Dedifferentiated amniotic fluid mesenchymal stem cell (primary cell): ENCODE measurements around the gene ANXA2.
"Not testable (repeated sequence)": the region's sequence is repeated elsewhere in the genome, so short reads cannot be mapped to it uniquely, and the experiment has no call there.

ENCODE experiments used
- DNase-seq: peaks from one replicate; pipeline ENCODE4 v3.0.0-alpha.2; 2016; ENCODE audit errors: extremely low spot score

Gene ANXA2

GRCh38 chr15:60410350-60410749 is 12.6 kb upstream of the ANXA2 start:
- DNase-seq, result not testable (repeated sequence)

DNA sequence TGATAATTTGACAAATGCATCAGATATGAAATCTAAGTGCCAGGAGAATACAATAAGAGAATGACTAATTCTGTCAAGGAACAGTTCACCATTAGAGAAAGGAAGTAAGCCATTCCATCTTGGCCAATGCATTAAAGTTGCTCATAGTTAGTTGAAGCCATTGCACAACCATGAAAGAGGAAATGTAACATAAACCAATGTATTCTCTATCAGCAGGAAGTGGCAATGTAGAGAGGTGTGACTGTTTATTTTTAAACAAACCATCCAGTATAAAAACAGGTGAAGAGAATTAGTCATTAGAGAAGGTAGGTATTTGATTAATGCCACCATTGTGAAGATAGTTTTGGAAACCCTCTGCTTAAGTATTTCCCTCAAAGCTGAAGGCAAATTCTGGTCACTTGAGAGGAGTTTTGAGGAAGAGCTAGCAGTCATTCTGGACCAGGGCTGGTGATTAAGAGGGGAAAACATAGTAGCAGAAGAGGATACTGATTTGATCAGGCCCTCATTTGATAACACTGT is 10.7 kb upstream of the ANXA2 start:
- no peak for DNase-seq

GRCh38 chr15:60407415-60407805 is 9.6 kb upstream of the ANXA2 start:
- peak; percentile 95 for DNase-seq

- no peak for DNase-seq
Measured at GRCh38 chr15:60406513-60407414, 9.0 kb upstream of the ANXA2 start.

GRCh38 chr15:60405399-60405798 is 7.6 kb upstream of the ANXA2 start:
- DNase-seq, result no peak

DNA sequence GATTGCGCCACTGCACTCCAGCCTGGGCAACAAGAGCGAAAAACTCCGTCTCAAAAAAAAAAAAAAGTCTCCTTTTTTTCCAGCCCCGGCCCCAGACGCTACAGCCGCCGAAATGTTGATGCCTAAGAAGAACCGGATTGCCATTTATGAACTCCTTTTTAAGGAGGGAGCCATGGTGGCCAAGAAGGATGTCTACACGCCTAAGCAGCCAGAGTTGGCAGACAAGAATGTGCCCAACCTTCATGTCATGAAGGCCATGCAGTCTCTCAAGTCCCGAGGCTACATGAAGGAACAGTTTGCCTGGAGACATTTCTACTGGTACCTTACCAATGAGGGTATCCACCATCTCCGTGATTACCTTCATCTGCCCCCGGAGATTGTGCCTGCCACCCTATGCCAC is 6.6 kb upstream of the ANXA2 start:
- not testable (repeated sequence) for DNase-seq

GRCh38 chr15:60400944-60401343 is 3.2 kb upstream of the ANXA2 start:
- no peak for DNase-seq

DNA sequence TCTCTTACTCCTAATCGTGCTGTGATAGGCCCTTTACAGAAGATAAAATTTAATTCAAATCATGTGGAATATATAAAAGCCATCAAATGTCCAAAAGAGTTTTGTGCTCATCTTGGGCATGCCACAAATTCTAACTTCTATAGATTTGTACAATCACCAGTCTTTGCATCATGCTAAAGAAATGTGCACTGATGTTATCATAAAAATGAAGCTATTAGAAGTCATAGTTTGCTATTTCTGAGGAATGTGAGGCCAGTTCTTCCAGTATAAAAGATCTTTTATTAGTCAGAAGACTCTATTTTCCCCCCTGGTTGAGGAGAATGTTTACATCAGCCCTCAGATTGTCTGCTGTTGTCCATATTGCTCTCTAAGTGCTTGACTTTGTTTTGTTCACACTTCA is 2.1 kb upstream of the ANXA2 start:
- peak; percentile 80 for DNase-seq

DNA sequence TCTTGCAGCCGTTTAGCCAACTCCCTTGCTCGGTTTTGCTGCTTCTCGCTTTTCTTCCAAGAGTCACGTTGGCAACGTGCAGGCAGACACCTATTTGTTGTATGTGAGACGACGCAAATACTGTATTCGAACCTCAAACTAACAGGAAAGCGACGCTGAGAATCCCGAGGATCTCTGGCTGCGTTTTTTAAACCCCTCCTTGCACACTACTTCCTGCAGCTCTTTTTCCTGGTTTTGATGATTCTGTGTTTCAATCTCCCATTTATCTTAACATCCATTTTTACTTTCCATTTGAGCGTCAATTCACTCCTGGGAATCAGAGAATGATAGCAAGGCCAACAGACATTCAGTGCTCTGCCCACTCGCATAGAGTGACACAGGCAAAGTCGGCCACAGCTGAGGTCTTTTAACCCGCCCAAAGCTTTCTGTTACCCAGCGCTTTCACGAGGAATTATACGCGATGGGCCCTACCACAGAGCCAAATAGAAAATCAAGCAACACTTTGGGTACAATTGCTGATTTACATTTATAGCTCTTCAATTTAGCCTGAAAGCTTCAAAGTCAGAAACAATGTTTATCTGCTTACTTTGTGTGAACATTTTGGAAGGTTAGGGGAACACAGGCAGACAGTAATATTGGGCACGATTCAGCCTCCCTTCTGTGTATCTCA is 1.6 kb upstream of the ANXA2 start:
- no peak for DNase-seq

DNA sequence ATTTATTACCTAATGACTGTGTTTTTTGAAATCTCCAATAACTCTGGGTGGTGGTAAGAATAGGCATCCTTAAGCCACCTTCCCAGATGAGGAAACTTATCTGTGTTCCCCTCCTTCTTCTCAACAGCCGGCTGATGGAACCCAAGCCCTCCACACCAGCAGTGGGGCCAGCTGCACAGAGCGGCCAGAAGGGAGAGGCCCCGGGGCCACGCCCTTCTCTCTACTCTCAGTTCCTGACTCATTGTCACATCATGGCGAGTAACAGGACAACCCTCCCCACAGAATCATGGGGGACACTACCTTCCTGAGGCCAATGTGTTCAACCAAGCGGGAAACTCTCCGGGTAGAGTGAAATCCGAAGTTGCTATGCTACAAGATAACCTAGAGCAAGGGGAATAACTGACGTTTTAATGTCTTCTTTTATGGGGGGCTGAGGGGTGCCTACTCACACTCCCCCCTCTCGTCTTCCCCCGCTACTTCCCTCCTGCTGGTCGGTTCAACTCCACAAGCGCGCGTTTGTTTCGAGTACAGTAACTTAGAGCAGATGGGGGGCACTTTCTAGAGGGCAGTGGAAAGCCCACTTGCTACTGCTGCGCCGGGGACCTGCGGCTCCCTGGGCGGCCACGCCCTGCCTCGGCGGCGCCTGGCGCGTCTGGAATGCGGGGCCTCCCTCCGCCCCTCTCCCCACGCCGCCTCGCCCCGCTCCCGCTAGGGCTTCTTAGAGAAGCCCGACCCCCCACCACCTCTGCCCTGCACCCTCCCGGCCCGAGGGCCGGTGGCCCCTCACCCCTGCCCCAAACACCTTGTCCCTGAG is 621 bp downstream of the ANXA2 start:
- DNase-seq, result no peak

- DNase-seq, result no peak
Measured at GRCh38 chr15:60396560-60396957, 1.2 kb downstream of the ANXA2 start.

DNA sequence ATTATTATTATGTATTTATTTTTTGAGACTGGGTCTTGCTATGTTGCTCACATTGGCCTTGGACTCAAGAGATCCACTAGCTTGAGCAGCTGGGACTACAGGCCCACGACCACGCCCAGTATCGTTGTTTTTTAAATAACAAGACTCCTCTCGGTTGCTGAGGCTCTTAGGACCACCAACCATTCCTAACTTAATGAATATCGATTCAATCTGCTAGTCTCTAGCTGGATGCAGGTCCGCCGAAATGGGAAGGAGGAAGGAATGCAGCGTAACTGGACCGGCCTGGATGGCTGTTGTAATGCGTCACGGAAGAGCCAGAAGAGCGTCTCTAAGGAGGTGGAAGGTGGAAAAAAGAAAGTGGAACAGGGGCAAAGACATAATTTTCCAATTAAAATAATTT is 1.7 kb downstream of the ANXA2 start:
- no peak for DNase-seq

DNA sequence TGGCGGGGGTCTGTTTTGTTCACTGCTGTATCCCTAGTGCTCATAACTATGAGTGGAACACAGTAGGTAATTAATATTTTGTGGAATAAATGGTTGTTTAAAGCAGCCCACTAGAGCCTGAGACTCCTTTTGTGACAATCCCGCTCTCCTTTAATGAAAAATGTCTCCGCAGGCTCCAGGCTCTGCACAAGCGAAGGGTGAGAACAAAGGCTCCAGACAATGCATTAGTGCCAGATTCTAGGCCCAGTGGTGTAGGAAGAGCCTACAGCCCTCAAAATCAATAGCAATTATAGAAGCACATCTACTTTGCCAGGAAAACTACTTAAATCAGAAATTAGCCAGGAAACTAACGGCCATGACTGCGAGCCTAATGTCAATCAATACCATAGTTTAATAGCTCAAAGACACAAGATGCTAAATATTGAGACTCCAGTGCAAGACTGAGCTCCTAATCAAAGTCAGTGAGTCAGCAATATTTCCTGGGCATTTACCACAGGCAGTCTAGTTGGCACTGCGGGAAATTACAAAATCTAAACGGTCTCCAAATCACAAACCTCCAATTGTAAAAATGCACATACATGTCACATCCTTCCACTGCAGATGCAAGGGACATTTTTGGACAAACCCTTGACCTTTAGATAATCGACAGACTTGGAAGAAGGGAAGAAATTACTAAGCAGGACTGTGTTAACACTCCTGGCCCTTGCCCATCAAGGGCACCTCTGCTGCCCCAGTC is 2.3 kb downstream of the ANXA2 start:
- DNase-seq, result no peak

GRCh38 chr15:60394689-60395097 is 3.1 kb downstream of the ANXA2 start:
- DNase-seq, result no peak

DNA sequence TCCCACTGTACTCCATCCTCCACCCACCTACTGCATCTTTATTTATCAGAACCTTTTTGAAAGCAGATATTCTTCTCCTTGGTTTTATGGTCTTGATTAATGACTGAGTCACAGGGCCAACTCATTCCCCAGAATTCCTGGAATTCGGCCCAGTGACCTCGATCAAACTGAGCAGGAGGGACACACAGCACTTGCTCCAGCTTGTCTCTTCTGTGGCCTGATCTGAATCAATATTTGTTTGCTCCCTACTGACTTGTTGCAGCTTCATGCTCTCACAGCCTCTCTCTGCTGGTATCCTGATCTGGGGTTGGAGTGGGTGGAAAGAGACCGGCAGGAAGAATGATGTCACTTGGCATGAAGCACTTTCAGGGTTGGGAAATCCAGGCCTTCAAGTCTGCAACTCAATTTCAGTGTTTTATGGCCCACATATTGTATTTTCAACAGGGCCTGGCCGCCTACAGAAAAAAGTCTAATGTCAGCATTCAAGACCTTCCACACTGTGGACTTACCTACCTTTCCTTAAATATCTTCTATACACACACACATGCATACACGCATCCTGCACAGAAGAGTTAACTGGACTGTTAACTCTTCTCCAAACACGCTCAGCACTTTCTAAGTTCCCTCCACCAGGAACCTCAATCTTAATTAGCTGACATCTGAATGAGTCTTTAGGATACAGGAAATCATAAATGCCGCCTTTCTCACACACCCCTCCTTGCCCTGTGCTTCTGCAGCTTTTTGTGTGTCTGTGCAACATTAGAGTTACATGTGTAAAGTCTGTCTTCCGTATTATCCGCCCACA is 4.6 kb downstream of the ANXA2 start:
- peak; percentile 95 for DNase-seq

- DNase-seq, result peak; percentile 70
Measured at GRCh38 chr15:60392601-60392985, 5.2 kb downstream of the ANXA2 start.

DNA sequence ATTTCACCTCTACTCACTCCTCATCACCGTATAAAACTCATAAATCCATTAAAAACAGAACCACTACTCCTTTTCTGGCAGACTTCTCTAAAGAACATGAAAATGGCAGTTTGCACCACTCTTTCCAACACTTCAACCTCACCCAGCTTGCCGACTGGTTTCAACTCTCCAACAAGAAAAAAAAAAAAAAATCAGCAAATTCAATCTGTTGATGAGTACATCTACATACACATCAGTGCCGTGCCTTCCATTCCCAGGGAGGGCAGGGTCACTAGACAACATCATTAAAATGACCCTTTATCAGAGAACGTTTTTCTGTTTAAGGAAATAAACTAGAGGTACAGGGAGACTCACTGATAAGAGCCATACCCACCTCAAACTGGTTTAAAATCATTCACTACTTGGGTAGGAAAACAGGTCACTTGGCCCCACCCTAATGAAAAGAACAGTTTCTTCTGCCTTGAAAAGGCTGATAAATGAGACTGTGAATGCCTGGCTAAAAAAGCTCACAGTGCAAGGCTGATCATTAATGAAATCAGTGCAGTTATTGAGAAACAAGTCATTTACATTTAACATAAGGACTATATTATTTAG is 6.0 kb downstream of the ANXA2 start:
- DNase-seq, result no peak

DNA sequence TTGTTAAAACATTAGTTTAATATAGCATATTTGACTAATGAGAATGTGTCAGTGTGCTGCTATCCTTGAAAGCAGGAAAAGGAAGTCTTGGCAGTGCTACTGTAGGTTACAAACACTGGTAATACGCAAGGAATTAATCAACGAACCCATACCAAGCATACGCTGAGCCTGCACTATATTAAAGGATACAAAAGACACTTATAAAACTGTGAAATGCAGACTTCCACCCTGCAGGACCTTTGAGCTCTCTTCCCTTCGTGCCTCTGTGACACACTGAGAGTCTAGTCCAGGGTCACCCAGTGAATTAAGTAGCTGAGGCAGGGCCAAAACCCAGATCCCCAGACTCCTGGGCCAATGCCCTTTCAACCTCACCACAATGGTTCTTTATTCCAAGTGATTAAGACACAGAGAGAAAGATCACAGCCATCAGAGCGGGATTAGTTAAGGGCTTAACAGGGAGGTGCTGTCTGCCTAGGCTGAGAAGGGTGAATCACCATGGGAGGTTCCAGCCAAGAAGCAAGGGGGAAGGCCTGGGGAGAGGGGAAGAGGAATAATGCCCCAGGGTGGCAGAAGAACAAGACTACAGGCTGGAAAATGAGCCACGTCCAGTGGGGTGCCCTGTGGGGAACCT is 6.8 kb downstream of the ANXA2 start:
- DNase-seq, result peak; percentile 83

GRCh38 chr15:60390231-60390630 is 7.6 kb downstream of the ANXA2 start:
- no peak for DNase-seq
